MCF 10A (cell line): ENCODE data around the gene GRN. TPM values are rescaled to one million over a fixed set of nuclear protein-coding genes. Genes with fewer than 3 reads are reported as not detected.
A peak's percentile ranks its signal among the peaks of the same experiment; 100 is the strongest.
"Not testable (repeated sequence)": the region's sequence is repeated elsewhere in the genome, so short reads cannot be mapped to it uniquely, and the experiment has no call there.

Source experiments
- BruUV-seq: library from RNA; stranded (reverse); fragments of 400-500 nt; replicated peaks from 2 replicates; lab custom pipeline; 2021; lab: Mats Ljungman, UMichigan
- CTCF ChIA-PET: fragments of 300-600 bp; sonication (Branson Sonifier 250); formaldehyde crosslinking; extraction: SDS; loops from one replicate; lab custom pipeline; 2021; ENCODE audit warnings: antibody characterized with exemption, inconsistent platforms; lab: Yijun Ruan, JAX
- POLR2A ChIA-PET: fragments of 300-600, 350-650 bp; sonication (Branson Sonifier 250); formaldehyde crosslinking; extraction: SDS; loops from one replicate; lab custom pipeline; 2020; ENCODE audit warnings: antibody characterized with exemption, inconsistent platforms; lab: Yijun Ruan, JAX
- DNase-seq: peaks from one replicate; pipeline ENCODE4 v3.0.0-alpha.2; 2018; ENCODE audit not compliant: unreplicated experiment
- H3K27ac Mint-ChIP-seq: one replicate; pipeline ENCODE4 v1.8.0; 2022; ENCODE audit warnings: mild to moderate bottlenecking, low read depth, mixed read lengths; ENCODE audit not compliant: unreplicated experiment
- H3K27me3 Mint-ChIP-seq: one replicate; pipeline ENCODE4 v1.8.0; 2022; ENCODE audit warnings: mixed read lengths; ENCODE audit not compliant: insufficient read depth, unreplicated experiment
- H3K36me3 Mint-ChIP-seq: one replicate; pipeline ENCODE4 v1.8.0; 2022; ENCODE audit warnings: mild to moderate bottlenecking, moderate library complexity, mixed read lengths; ENCODE audit not compliant: insufficient read depth, unreplicated experiment
- H3K4me1 Mint-ChIP-seq: one replicate; pipeline ENCODE4 v1.8.0; 2022; ENCODE audit warnings: mixed read lengths; ENCODE audit not compliant: insufficient read depth, unreplicated experiment
- H3K4me3 Mint-ChIP-seq: one replicate; pipeline ENCODE4 v1.8.0; 2022; ENCODE audit warnings: mild to moderate bottlenecking, moderate library complexity, mixed read lengths; ENCODE audit not compliant: unreplicated experiment
- H3K9me3 Mint-ChIP-seq: one replicate; pipeline ENCODE4 v1.8.0; 2022; ENCODE audit warnings: mixed read lengths; ENCODE audit not compliant: unreplicated experiment
- intact Hi-C: fragments of 100-400 bp; cut with micrococcal nuclease; formaldehyde crosslinking; loops from 2 replicates; pipeline ENCODE4 v1.14.1; 2022
- total RNA-seq: library from RNA; stranded (reverse); gene quantifications from 2 replicates; pipeline ENCODE4 v1.2.3, GENCODE V29; 2022
- TF ChIP-seq, protein P1 (sequence below): fragments of 200-600 bp; IDR thresholded peaks from one replicate; pipeline ENCODE4 v1.8.0; 2022; ENCODE audit warnings: antibody characterized with exemption, mild to moderate bottlenecking; ENCODE audit not compliant: unreplicated experiment

Gene GRN
- total RNA-seq, 1 experiment from 2014 or later, result 143 TPM

DNA sequence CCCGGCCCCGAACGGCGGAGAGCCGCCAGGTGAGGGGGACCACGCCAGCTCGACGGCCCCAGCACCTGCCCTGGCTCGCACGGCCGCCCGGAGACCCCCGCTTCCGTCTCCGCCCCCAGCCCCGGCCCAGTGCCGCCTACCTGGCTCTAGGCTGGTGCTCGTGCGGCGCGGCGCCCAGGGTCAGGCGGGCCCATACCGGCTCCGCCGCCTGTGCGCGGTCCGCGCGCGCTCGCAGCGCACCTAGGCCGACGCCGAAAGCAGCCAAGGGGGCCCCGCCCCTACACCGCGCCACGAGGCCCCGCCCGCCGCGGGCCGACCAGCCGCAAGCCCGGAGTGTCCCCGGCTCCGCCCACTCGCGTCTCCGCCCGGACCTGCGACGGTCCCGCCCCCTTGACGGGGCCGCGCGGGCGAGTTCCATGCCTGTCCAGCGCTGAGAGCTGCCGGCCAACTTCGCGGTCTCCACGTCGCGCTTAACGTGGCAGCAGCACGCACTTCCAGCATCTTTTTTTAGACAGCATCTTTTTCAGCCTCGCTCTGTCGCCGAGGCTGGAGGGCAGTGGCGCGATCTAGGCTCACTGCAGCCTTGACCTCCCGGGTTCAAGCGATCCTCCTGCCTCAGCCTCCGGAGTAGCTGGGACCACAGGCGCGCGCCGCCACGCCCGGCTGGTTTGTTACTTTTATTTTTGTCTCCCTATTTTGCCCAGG, 20.4 kb upstream of the GRN start, which contains the start of gene SLC25A39:
Gene SLC25A39, minus strand, starts transcription at position 253 of the 705 bp plus-strand sequence. CDS start 1,261 bp downstream, outside the sequence.
- H3K4me3 Mint-ChIP-seq, result peak within 1 kb of the TSS; percentile 82
- H3K36me3 Mint-ChIP-seq, result peaks cover 12% of the 10 kb centered on the region
- H3K27ac Mint-ChIP-seq, result peak within 1 kb of the TSS; percentile 93
- TF ChIP-seq, protein P1, sequence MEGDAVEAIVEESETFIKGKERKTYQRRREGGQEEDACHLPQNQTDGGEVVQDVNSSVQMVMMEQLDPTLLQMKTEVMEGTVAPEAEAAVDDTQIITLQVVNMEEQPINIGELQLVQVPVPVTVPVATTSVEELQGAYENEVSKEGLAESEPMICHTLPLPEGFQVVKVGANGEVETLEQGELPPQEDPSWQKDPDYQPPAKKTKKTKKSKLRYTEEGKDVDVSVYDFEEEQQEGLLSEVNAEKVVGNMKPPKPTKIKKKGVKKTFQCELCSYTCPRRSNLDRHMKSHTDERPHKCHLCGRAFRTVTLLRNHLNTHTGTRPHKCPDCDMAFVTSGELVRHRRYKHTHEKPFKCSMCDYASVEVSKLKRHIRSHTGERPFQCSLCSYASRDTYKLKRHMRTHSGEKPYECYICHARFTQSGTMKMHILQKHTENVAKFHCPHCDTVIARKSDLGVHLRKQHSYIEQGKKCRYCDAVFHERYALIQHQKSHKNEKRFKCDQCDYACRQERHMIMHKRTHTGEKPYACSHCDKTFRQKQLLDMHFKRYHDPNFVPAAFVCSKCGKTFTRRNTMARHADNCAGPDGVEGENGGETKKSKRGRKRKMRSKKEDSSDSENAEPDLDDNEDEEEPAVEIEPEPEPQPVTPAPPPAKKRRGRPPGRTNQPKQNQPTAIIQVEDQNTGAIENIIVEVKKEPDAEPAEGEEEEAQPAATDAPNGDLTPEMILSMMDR, result no peak
- no peaks in the 10 kb centered on the region for H3K4me1 Mint-ChIP-seq
- H3K27me3 Mint-ChIP-seq, result no peaks in the 10 kb centered on the region
- CTCF ChIA-PET, result interaction anchor here (1.0 to 1.8 kb wide), 3 partner anchors 21 to 108 kb away, joined by 3 to 4 read pairs (median 3); partner anchors contain the start of gene GRN
- intact Hi-C loops, result loop anchor here (2.0 kb wide), 1 partner anchor 104 kb away; no protein-coding TSS in a partner anchor
- DNase-seq, result peak; percentile 89
- no TSS peak for BruUV-seq
- POLR2A ChIA-PET, result interaction anchor here (0.7 to 5.2 kb wide), 14 partner anchors 9 to 138 kb away, joined by 3 to 61 read pairs (median 4); partner anchors contain the start of genes ATXN7L3, GRN, TMUB2 and UBTF
- H3K9me3 Mint-ChIP-seq, result no peaks in the 10 kb centered on the region

GRCh38 chr17:44326861-44327444, 18.1 kb upstream of the GRN start:
- Mint-ChIP-seq H3K9me3 (no peaks in the 10 kb centered on the region), H3K27ac (peak overlapping the region; percentile 83), H3K4me3 (peak overlapping the region; percentile 82), H3K36me3 (peaks cover 6% of the 10 kb centered on the region), H3K27me3 (no peaks in the 10 kb centered on the region), H3K4me1 (peaks cover 6% of the 10 kb centered on the region)
- TF ChIP-seq, protein P1, result no peak
- peak; percentile 97 for DNase-seq
- CTCF ChIA-PET, result interaction anchor here (0.6 kb wide), 1 partner anchor 156 kb away, joined by 4 read pairs; no protein-coding TSS in a partner anchor
- intact Hi-C loops, result loop anchor here (1.0 to 2.0 kb wide), 2 partner anchors 18 to 127 kb away; partner anchors contain the start of gene GRN
- no TSS peak for BruUV-seq
- POLR2A ChIA-PET, result interaction anchor here (0.6 to 5.2 kb wide), 14 partner anchors 11 to 312 kb away, joined by 3 to 61 read pairs (median 3); partner anchors contain the start of genes GRN, TMUB2 and UBTF

GRCh38 chr17:44327715-44328449, 17.2 kb upstream of the GRN start:
- POLR2A ChIA-PET, result interaction anchor here (0.5 to 5.2 kb wide), 8 partner anchors 10 to 127 kb away, joined by 3 to 61 read pairs (median 5); partner anchors contain the start of genes GRN and UBTF

DNA sequence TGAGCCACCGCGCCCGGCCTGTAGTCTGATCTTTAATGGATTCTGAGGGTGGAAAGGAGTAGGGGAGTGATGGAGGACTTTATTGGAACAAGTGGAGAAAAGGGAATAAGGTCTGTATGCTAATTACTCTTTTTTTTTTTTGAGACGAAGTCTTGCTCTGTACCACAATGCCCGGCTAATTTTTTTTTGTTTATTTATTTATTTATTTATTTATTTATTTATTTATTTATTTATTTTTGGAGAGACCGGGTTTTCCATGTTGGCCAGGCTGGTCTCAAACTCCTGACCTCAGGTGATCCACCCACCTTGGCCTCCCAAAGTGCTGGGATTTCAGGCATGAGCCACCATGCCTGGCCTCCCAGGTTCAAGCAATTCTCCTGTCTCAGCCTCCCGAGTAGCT, 15.6 kb upstream of the GRN start:
- H3K27me3 Mint-ChIP-seq, BruUV-seq, H3K36me3 Mint-ChIP-seq, H3K9me3 Mint-ChIP-seq, H3K4me3 Mint-ChIP-seq, H3K27ac Mint-ChIP-seq, intact Hi-C loops, H3K4me1 Mint-ChIP-seq, DNase-seq: not testable (repeated sequence)
- ChIA-PET POLR2A (interaction anchor here (1.4 to 4.6 kb wide), 2 partner anchors 15 to 142 kb away, joined by 3 to 38 read pairs; partner anchors contain the start of gene GRN), CTCF (interaction anchor here (0.6 to 2.9 kb wide), 6 partner anchors 14 to 245 kb away, joined by 3 to 14 read pairs (median 4); no protein-coding TSS in a partner anchor)

More at GRCh38 chr17:44327715-44328449, 17.2 kb upstream of the GRN start:
- Mint-ChIP-seq H3K27ac (no peak overlapping the region), H3K9me3 (no peaks in the 10 kb centered on the region), H3K27me3 (no peaks in the 10 kb centered on the region), H3K36me3 (peaks cover 6% of the 10 kb centered on the region), H3K4me3 (no peak overlapping the region), H3K4me1 (peaks cover 6% of the 10 kb centered on the region)
- no peak for DNase-seq
- CTCF ChIA-PET, result interaction anchor here (0.6 to 1.0 kb wide), 3 partner anchors 17 to 259 kb away, joined by 3 to 4 read pairs (median 3); no protein-coding TSS in a partner anchor
- intact Hi-C loops, result loop anchor here (2.0 kb wide), 1 partner anchor 17 kb away; the partner anchor contains the start of gene GRN
- BruUV-seq, result no TSS peak
- TF ChIP-seq, protein P1, result no peak

DNA sequence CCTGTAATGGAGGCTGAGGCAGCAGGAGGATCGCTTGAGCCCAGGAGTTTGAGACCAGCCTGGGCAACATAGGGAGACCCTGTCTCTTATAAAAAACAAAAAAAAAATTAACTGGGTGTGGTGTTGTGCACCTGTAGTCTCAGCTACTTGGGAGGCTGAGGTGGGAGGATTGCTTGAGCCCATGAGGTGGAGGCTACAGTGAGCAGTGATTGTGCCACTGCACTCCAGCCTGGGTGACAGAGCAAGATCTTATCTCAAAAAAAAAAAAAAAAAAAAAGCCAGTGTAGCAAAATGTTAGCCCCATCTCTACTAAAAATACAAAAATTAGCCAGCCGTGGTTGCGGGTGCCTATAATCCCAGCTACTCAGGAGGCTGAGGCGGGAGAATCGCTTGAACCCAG, 14.8 kb upstream of the GRN start:
- H3K27me3 Mint-ChIP-seq, H3K4me3 Mint-ChIP-seq, DNase-seq, H3K36me3 Mint-ChIP-seq, H3K4me1 Mint-ChIP-seq, BruUV-seq, H3K27ac Mint-ChIP-seq, intact Hi-C loops, H3K9me3 Mint-ChIP-seq: not testable (repeated sequence)
- ChIA-PET CTCF (interaction anchor here (0.6 to 3.0 kb wide), 16 partner anchors 10 to 460 kb away, joined by 3 to 20 read pairs (median 5); partner anchors contain the start of gene GRN), POLR2A (interaction anchor here (0.8 to 4.6 kb wide), 6 partner anchors 15 to 144 kb away, joined by 3 to 38 read pairs (median 4); partner anchors contain the start of genes GRN and TMUB2)
